ENCODE results near the gene UCKL1.

The UCKL1 gene

DNA sequence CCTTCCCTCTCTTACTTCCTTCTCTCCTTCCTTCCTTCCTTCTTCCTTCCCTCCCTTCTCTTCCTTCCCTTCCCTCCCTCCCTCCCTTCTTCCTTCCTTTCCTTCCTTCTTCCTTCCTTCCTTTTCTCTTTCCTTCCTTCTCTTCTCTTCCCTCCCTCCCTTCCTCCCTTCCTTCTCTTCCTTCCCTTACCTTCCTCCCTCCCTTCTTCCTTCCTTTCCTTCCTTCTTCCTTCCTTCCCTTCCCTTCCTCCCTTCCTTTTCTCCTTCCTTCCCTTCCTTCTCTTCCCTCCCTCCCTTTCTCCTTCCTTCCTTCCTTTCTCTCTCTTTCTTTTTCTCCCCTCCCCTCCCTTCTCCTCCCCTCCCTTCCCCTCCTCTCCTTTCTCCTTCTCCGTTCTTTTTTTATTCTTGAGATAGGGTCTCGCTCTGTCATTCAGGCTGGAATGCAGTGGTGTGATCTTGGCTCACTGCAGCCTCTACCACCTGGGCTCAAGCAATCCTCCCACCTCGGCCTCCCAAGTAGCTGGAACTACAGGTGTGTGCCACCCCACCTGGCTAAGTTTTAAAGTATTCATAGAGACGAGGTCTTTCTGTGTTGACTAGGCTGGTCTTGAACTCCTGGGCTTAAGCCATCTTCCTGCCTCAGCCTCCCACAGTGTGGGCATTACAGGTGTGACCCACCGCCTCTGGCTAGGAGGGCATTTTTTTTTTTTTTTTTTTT lies 14.7 kb upstream of the UCKL1 start:
- no peak overlapping the region for H3K9ac ChIP-seq (ENCODE audit: low read length)
- TF ChIP-seq EZH2phosphoT487 (conservative IDR thresholded peaks at IDR 0.05; ENCODE audit: low read length): no peak
- TF ChIP-seq CTCF (IDR thresholded peaks at IDR 0.05; ENCODE audit: insufficient read depth, low read length, poor library complexity, severe bottlenecking): no peak
- no peaks in the 10 kb centered on the region for H3K79me2 ChIP-seq (ENCODE audit: insufficient read depth, low read length)
- H3K27ac ChIP-seq (ENCODE audit: low read depth, low read length): no peak overlapping the region
- peaks cover 11% of the 10 kb centered on the region; the same call in 1 of the 2 replicates for H3K9me3 ChIP-seq (ENCODE audit: insufficient read depth, low read length)
- no peak overlapping the region for H3K4me3 ChIP-seq (ENCODE audit: insufficient read depth, low read length, poor library complexity, severe bottlenecking)
- no peaks in the 10 kb centered on the region for H3K36me3 ChIP-seq (ENCODE audit: low read length)
- no peaks in the 10 kb centered on the region for H4K20me1 ChIP-seq (ENCODE audit: low read depth, low read length)
- no peak overlapping the region for H3K4me2 ChIP-seq (ENCODE audit: low read depth, low read length, poor library complexity, severe bottlenecking)
- no peaks in the 10 kb centered on the region for H3K27me3 ChIP-seq (ENCODE audit: low read length)
- no peak overlapping the region for H2AFZ ChIP-seq (ENCODE audit: low read depth, low read length, severe bottlenecking)
- no peaks in the 10 kb centered on the region for H3F3A ChIP-seq (ENCODE audit: insufficient read depth)
- H3K9me2 ChIP-seq (replicated peaks; ENCODE audit: insufficient read depth, low read length): no peaks in the 10 kb centered on the region

GRCh38 chr20:63969838-63970713 lies 13.9 kb upstream of the UCKL1 start, which contains the start of gene ZNF512B:
TSS of gene ZNF512B (minus strand) at chr20:63969930. CDS start at chr20:63967950, 1,980 bp downstream.
- no peaks in the 10 kb centered on the region for H3K9me2 ChIP-seq (replicated peaks; ENCODE audit: insufficient read depth, low read length)
- no peaks in the 10 kb centered on the region for H3K79me2 ChIP-seq (ENCODE audit: insufficient read depth, low read length)
- H4K20me1 ChIP-seq (ENCODE audit: low read depth, low read length): no peaks in the 10 kb centered on the region
- TF ChIP-seq EZH2phosphoT487 (conservative IDR thresholded peaks at IDR 0.05; ENCODE audit: low read length): no peak
- no peak for TF ChIP-seq CTCF (IDR thresholded peaks at IDR 0.05; ENCODE audit: insufficient read depth, low read length, poor library complexity, severe bottlenecking)
- H3K36me3 ChIP-seq (ENCODE audit: low read length): no peaks in the 10 kb centered on the region
- no peak within 1 kb of the TSS for H3K4me3 ChIP-seq (ENCODE audit: insufficient read depth, low read length, poor library complexity, severe bottlenecking)
- H3K27ac ChIP-seq (ENCODE audit: low read depth, low read length): no peak within 1 kb of the TSS
- H2AFZ ChIP-seq (ENCODE audit: low read depth, low read length, severe bottlenecking): no peak within 1 kb of the TSS
- H3K9ac ChIP-seq (ENCODE audit: low read length): no peak within 1 kb of the TSS
- no peak within 1 kb of the TSS for H3K4me2 ChIP-seq (ENCODE audit: low read depth, low read length, poor library complexity, severe bottlenecking)
- H3K27me3 ChIP-seq (ENCODE audit: low read length): no peaks in the 10 kb centered on the region
- peaks cover 11% of the 10 kb centered on the region; the same call in 1 of the 2 replicates for H3K9me3 ChIP-seq (ENCODE audit: insufficient read depth, low read length)
- no peaks in the 10 kb centered on the region for H3F3A ChIP-seq (ENCODE audit: insufficient read depth)

- no peaks in the 10 kb centered on the region for H4K20me1 ChIP-seq (ENCODE audit: low read depth, low read length)
- H3K27ac ChIP-seq (ENCODE audit: low read depth, low read length): no peak overlapping the region
- H3K4me2 ChIP-seq (ENCODE audit: low read depth, low read length, poor library complexity, severe bottlenecking): no peak overlapping the region
- H3K79me2 ChIP-seq (ENCODE audit: insufficient read depth, low read length): no peaks in the 10 kb centered on the region
- H3K9me3 ChIP-seq (ENCODE audit: insufficient read depth, low read length): peaks cover 15% of the 10 kb centered on the region; the same call in 1 of the 2 replicates
- no peak overlapping the region for H3K4me3 ChIP-seq (ENCODE audit: insufficient read depth, low read length, poor library complexity, severe bottlenecking)
- no peak for TF ChIP-seq EZH2phosphoT487 (conservative IDR thresholded peaks at IDR 0.05; ENCODE audit: low read length)
- TF ChIP-seq CTCF (IDR thresholded peaks at IDR 0.05; ENCODE audit: insufficient read depth, low read length, poor library complexity, severe bottlenecking): no peak
- H2AFZ ChIP-seq (ENCODE audit: low read depth, low read length, severe bottlenecking): no peak overlapping the region
- no peak overlapping the region for H3K9ac ChIP-seq (ENCODE audit: low read length)
- no peaks in the 10 kb centered on the region for H3K9me2 ChIP-seq (replicated peaks; ENCODE audit: insufficient read depth, low read length)
- no peaks in the 10 kb centered on the region for H3K27me3 ChIP-seq (ENCODE audit: low read length)
- no peaks in the 10 kb centered on the region for H3K36me3 ChIP-seq (ENCODE audit: low read length)
- H3F3A ChIP-seq (ENCODE audit: insufficient read depth): no peaks in the 10 kb centered on the region
Observed at GRCh38 chr20:63968928-63969760, 12.9 kb upstream of the UCKL1 start.
